Thyroid gland (tissue), 4 donors: Measurements from ENCODE around the gene AP4S1. TPM values are rescaled to one million over a fixed set of nuclear protein-coding genes. Genes with fewer than 3 reads are reported as not detected.
A peak's percentile ranks its signal among the peaks of the same experiment; 100 is the strongest.

Experiments
- DNase-seq, 2 donors: peaks; one replicate each; pipeline ENCODE4 v3.0.0-alpha.2; 2019
- H3K27ac ChIP-seq, 3 donors: fragments of 200-600 bp; sonication (generic); 1 replicate in 2 of 3; 2 replicates in 1 of 3; pipeline ENCODE4 v1.5.1; 2016 to 2019; ENCODE audit warnings: mild to moderate bottlenecking in 1 of 3, moderate library complexity in 1 of 3
- H3K27me3 ChIP-seq: fragments of 200-600 bp; sonication (generic); one replicate; pipeline ENCODE4 v1.5.1; 2019
- H3K36me3 ChIP-seq, 2 donors: fragments of 200-600 bp; sonication (generic); one replicate each; pipeline ENCODE4 v1.5.1; 2016 to 2019
- H3K4me1 ChIP-seq, 2 donors: fragments of 200-600 bp; sonication (generic); one replicate each; pipeline ENCODE4 v1.5.1; 2017 to 2019
- H3K4me3 ChIP-seq, 3 donors: fragments of 200-600 bp; sonication (generic); replicated peaks in 1 of 3; 1 replicate in 2 of 3; 2 replicates in 1 of 3; pipeline ENCODE4 v1.5.1; 2016; ENCODE audit warnings: mild to moderate bottlenecking in 1 of 3
- H3K9me3 ChIP-seq: fragments of 200-600 bp; sonication (generic); one replicate; pipeline ENCODE4 v1.5.1; 2017
- CTCF ChIP-seq, 6 experiments: fragments of 200-600 bp in 3 of 6; fragments of 450-650 bp in 3 of 6; sonication (generic) in 3 of 6; IDR thresholded peaks; one replicate each; pipeline ENCODE4 v1.5.1; 2016 to 2019; ENCODE audit warnings: antibody characterized with exemption in 6 of 6, mild to moderate bottlenecking in 2 of 6, inconsistent platforms in 1 of 6, moderate library complexity in 1 of 6
- POLR2A ChIP-seq, 2 donors: fragments of 450-650 bp; IDR thresholded peaks; one replicate each; pipeline ENCODE4 v1.6.1; 2017; ENCODE audit warnings: antibody characterized with exemption in 2 of 2, mild to moderate bottlenecking in 2 of 2, moderate library complexity in 1 of 2
- WGBS, 2 donors: methylation state at CpG; one replicate each; pipeline ENCODE4 v1.1.5; 2017; 5-methylcytosine and 5-hydroxymethylcytosine counted together
- intact Hi-C: fragments of 100-400 bp; cut with DNase I; formaldehyde crosslinking; loops from one replicate; pipeline ENCODE4 v1.15.1; 2023
- total RNA-seq, 4 donors: library from RNA; depleted of rRNA; stranded (reverse); fragments of >200 nt; gene quantifications; one replicate each; pipeline ENCODE4 v1.2.3, GENCODE V29; 2016

Gene AP4S1
- total RNA-seq, 4 donors from 2014 or later: 19.5 to 33.9 (median 24.3) TPM

DNA sequence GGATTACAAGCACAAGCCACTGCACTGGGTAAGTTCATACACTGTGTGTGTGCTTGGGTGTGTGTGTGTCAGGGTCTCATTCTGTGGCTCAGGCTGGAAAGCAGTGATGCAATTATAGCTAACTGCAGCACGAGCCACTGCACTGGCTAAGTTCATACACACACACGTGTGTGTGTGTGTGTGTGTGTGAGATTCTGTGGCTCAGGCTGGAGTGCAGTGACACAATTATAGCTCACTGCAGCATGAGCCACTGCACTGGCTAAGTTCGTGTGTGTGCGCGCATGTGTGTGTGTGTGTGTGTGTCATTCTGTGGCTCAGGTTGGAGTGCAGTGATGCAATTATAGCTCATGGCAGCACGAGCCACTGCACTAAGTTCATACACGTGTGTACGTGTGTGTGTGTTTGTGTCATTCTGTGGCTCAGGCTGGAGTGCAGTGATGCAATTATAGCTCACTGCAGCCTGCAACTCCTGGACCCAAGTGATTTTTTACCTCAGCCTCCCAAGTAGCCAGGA is 96.7 kb downstream of the AP4S1 start:
- TF ChIP-seq POLR2A (IDR thresholded peaks at IDR 0.05): no peak
- no peak for TF ChIP-seq CTCF (IDR thresholded peaks at IDR 0.05)
- Histone ChIP-seq H3K27ac (no peak overlapping the region), H3K27me3 (no peaks in the 10 kb centered on the region), H3K9me3 (no peaks in the 10 kb centered on the region), H3K36me3 (peaks cover 35 to 59% of the 10 kb centered on the region in 2 donors), H3K4me1 (no peaks in the 10 kb centered on the region), H3K4me3 (no peak overlapping the region)
- intact Hi-C loops: no loop called here
- peak; percentile 13 to 15 for DNase-seq
- 78 to 80% methylated on average over 5 to 8 of the region's 8 CpGs for WGBS, 2 donors

DNA sequence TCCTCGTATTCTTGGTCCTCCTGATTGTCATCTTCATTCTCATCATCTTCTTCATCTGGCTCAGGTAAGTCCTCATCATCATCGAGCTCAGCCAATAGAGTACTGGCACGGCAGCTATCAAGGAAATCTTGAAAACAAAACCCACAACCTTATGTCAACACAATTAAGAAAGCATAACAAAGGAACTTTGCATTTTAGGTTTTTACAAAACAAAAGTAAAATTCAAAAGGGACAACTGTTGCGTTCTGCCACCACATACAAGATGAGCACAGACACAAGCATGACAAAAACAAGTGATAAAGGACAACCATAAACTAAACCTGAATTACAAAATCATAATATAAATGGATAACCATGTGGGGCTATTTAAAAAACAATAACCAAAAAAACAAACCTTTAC is 97.5 kb downstream of the AP4S1 start:
- Histone ChIP-seq H3K4me1 (peaks cover 0 to 4% of the 10 kb centered on the region in 2 donors), H3K4me3 (no peak overlapping the region), H3K27ac (no peak overlapping the region), H3K27me3 (no peaks in the 10 kb centered on the region), H3K36me3 (peaks cover 38 to 55% of the 10 kb centered on the region in 2 donors), H3K9me3 (no peaks in the 10 kb centered on the region)
- no peak for DNase-seq
- TF ChIP-seq POLR2A (IDR thresholded peaks at IDR 0.05): no peak
- TF ChIP-seq CTCF (IDR thresholded peaks at IDR 0.05): no peak
- WGBS, 2 donors: 89 to 93% methylated on average over 4 of the region's 4 CpGs
- intact Hi-C loops: no loop called here

- Histone ChIP-seq H3K4me1 (peaks cover 3 to 14% of the 10 kb centered on the region in 2 donors), H3K9me3 (no peaks in the 10 kb centered on the region), H3K4me3 (no peak overlapping the region), H3K27ac (no peak overlapping the region), H3K36me3 (peaks cover 34 to 51% of the 10 kb centered on the region in 2 donors), H3K27me3 (no peaks in the 10 kb centered on the region)
- intact Hi-C loops: no loop called here
- 97% methylated on average over 3 of the region's 3 CpGs for WGBS, 2 donors
- no peak for TF ChIP-seq POLR2A (IDR thresholded peaks at IDR 0.05)
- no peak for TF ChIP-seq CTCF (IDR thresholded peaks at IDR 0.05)
- DNase-seq: no peak
Measured at GRCh38 chr14:31124197-31124596, 98.7 kb downstream of the AP4S1 start.

GRCh38 chr14:31125231-31125630 is 99.8 kb downstream of the AP4S1 start:
- WGBS, 2 donors: 46 to 55% methylated on average over 6 of the region's 6 CpGs

More at GRCh38 chr14:31125231-31125630, 99.8 kb downstream of the AP4S1 start:
- no peaks in the 10 kb centered on the region for H3K27me3 ChIP-seq
- H3K36me3 ChIP-seq: peaks cover 25 to 41% of the 10 kb centered on the region in 2 donors
- H3K4me3 ChIP-seq: no peak overlapping the region
- H3K4me1 ChIP-seq: peaks cover 3 to 14% of the 10 kb centered on the region in 2 donors
- intact Hi-C loops: no loop called here
- H3K9me3 ChIP-seq: no peaks in the 10 kb centered on the region
- H3K27ac ChIP-seq: no peak overlapping the region
- no peak for TF ChIP-seq CTCF (IDR thresholded peaks at IDR 0.05)
- no peak for TF ChIP-seq POLR2A (IDR thresholded peaks at IDR 0.05)
- peak; percentile 65 to 74 for DNase-seq
